Endodermal cell (in vitro differentiated cells): Measurements from ENCODE around the gene KRTAP12-4. TPM values are rescaled to one million over a fixed set of nuclear protein-coding genes. Genes with fewer than 3 reads are reported as not detected.

Source experiments
- DNase-seq: peaks from one replicate; pipeline ENCODE4 v3.0.0-alpha.2; 2017
- H3K27ac ChIP-seq: 2 replicates; pipeline ENCODE4 v1.5.1; 2013; ENCODE audit warnings: mild to moderate bottlenecking, low read depth, low read length, moderate library complexity
- H3K27me3 ChIP-seq: 2 replicates; pipeline ENCODE4 v1.6.1; 2013; ENCODE audit warnings: mild to moderate bottlenecking, low read length, moderate library complexity; ENCODE audit not compliant: insufficient read depth, control insufficient read depth, poor library complexity, severe bottlenecking
- H3K36me3 ChIP-seq: 2 replicates; pipeline ENCODE4 v1.7.0; 2013; ENCODE audit warnings: mild to moderate bottlenecking, low read length, moderate library complexity; ENCODE audit not compliant: control insufficient read depth, insufficient read depth
- H3K4me1 ChIP-seq: one replicate; pipeline ENCODE4 v1.7.0; 2013; ENCODE audit warnings: low read length; ENCODE audit not compliant: control insufficient read depth, insufficient read depth
- H3K4me3 ChIP-seq: 2 replicates; pipeline ENCODE4 v1.5.1; 2013; ENCODE audit warnings: mild to moderate bottlenecking, low read length, moderate library complexity
- H3K9ac ChIP-seq: 2 replicates; pipeline ENCODE4 v1.6.1; 2013; ENCODE audit warnings: mild to moderate bottlenecking, low read length, moderate library complexity; ENCODE audit not compliant: poor library complexity, severe bottlenecking; ENCODE audit errors: extremely low read depth
- H3K9me3 ChIP-seq: 2 replicates; pipeline ENCODE4 v1.6.1; 2013; ENCODE audit warnings: mild to moderate bottlenecking, low read length, moderate library complexity; ENCODE audit not compliant: control insufficient read depth
- H3K27ac Mint-ChIP-seq: 2 replicates; pipeline ENCODE4 v1.8.0; 2020; ENCODE audit warnings: mixed read lengths
- H3K27me3 Mint-ChIP-seq: 2 replicates; pipeline ENCODE4 v1.8.0; 2021; ENCODE audit warnings: mild to moderate bottlenecking, mixed read lengths; ENCODE audit not compliant: insufficient read depth
- H3K36me3 Mint-ChIP-seq: 2 replicates; pipeline ENCODE4 v1.8.0; 2020; ENCODE audit warnings: low read depth, mixed read lengths
- H3K4me1 Mint-ChIP-seq: 2 replicates; pipeline ENCODE4 v1.8.0; 2020; ENCODE audit warnings: mixed read lengths
- H3K4me3 Mint-ChIP-seq: 2 replicates; pipeline ENCODE4 v1.8.0; 2020; ENCODE audit warnings: mild to moderate bottlenecking, moderate library complexity, mixed read lengths
- H3K9me3 Mint-ChIP-seq: 2 replicates; pipeline ENCODE4 v1.8.0; 2020; ENCODE audit warnings: mild to moderate bottlenecking, mixed read lengths
- WGBS, 2 experiments: methylation state at CpG; one replicate each; pipeline versions ENCODE4 v1.1.5 to v1.1.7; 2013; ENCODE audit warnings: missing lambda C conversion rate in 2 of 2, mixed read lengths in 1 of 2; ENCODE audit not compliant: insufficient coverage in 1 of 2, insufficient read length in 1 of 2; 5-methylcytosine and 5-hydroxymethylcytosine counted together
- total RNA-seq, 2 donors: library from RNA; stranded (reverse); fragmentation: NEBNext Ultra II Directional in 1 of 2; extraction: Animal tissue kit (Norgen Biotek cat#: 25700) in 1 of 2; gene quantifications; 2 replicates in 1 of 2; 3 replicates in 1 of 2; pipeline ENCODE4 v1.2.1, GENCODE V29; 2021
- TF ChIP-seq, protein P1 (sequence below): fragments of 200-600 bp; sonication (generic); conservative IDR thresholded peaks from 2 replicates; pipeline ENCODE4 v1.5.0; 2021; ENCODE audit warnings: antibody characterized with exemption, mild to moderate bottlenecking

Gene KRTAP12-4
- total RNA-seq, 2 donors from 2014 or later = not detected

DNA sequence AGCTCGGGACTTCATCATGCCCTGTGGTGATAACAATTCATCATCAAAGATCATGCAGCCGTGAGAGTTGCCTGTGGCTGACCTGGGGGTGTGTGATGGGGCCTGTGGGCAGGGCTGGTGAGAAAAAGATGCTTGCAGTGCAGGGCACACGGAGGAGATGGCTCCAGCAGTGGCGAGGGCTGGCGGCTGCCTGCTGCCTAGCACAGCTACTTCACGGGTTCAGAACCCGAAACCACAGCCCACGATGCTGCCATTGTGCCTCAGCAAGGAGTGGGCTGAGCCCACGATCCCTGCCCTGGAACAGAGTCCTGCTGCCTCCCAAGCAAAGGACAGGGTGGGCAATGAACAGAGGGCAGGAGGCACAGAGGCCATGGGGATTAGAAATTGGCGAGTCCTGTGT, 28.2 kb downstream of the KRTAP12-4 start:
- Mint-ChIP-seq H3K4me1 (no peaks in the 10 kb centered on the region), H3K27me3 (peaks cover 1% of the 10 kb centered on the region), H3K27ac (no peak overlapping the region), H3K4me3 (no peak overlapping the region), H3K9me3 (peaks cover 41% of the 10 kb centered on the region), H3K36me3 (no peaks in the 10 kb centered on the region)
- peaks cover 34% of the 10 kb centered on the region for H3K9me3 ChIP-seq
- TF ChIP-seq, protein P1, sequence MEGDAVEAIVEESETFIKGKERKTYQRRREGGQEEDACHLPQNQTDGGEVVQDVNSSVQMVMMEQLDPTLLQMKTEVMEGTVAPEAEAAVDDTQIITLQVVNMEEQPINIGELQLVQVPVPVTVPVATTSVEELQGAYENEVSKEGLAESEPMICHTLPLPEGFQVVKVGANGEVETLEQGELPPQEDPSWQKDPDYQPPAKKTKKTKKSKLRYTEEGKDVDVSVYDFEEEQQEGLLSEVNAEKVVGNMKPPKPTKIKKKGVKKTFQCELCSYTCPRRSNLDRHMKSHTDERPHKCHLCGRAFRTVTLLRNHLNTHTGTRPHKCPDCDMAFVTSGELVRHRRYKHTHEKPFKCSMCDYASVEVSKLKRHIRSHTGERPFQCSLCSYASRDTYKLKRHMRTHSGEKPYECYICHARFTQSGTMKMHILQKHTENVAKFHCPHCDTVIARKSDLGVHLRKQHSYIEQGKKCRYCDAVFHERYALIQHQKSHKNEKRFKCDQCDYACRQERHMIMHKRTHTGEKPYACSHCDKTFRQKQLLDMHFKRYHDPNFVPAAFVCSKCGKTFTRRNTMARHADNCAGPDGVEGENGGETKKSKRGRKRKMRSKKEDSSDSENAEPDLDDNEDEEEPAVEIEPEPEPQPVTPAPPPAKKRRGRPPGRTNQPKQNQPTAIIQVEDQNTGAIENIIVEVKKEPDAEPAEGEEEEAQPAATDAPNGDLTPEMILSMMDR = no peak
- no peak overlapping the region for H3K4me3 ChIP-seq
- no peak overlapping the region for H3K27ac ChIP-seq
- H3K36me3 ChIP-seq = no peaks in the 10 kb centered on the region
- no peaks in the 10 kb centered on the region for H3K4me1 ChIP-seq
- DNase-seq = peak; percentile 30
- no peaks in the 10 kb centered on the region for H3K27me3 ChIP-seq
- no peak overlapping the region for H3K9ac ChIP-seq
- WGBS, 2 experiments = 83 to 95% methylated on average over 9 to 10 of the region's 10 CpGs

DNA sequence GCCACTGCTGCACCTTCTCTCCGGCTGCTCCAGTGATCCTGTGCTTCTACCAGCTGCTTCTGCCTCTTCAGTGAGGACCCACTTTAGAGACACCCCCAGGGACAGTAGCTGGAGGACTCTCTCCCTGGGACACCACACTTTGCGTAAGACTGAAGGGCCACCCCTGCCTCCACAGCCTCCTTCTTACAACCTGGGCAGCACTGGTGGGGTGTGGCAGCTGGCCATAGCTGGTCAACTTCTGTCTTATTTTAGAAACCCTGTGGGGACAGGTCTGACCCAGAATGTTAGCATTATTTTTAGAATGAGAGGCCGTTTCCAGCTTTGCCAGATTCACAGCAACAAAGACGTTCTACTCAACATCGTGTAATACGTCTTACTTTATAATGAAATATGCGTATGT, 28.7 kb downstream of the KRTAP12-4 start:
- H3K4me1 Mint-ChIP-seq = no peaks in the 10 kb centered on the region
- no peaks in the 10 kb centered on the region for H3K36me3 Mint-ChIP-seq
- Histone ChIP-seq H3K27me3 (no peaks in the 10 kb centered on the region), H3K4me3 (no peak overlapping the region), H3K36me3 (no peaks in the 10 kb centered on the region), H3K4me1 (no peaks in the 10 kb centered on the region), H3K27ac (no peak overlapping the region), H3K9ac (no peak overlapping the region), H3K9me3 (peaks cover 36% of the 10 kb centered on the region)
- WGBS, 2 experiments = 93 to 96% methylated on average over 2 to 6 of the region's 7 CpGs
- TF ChIP-seq, protein P1 = no peak
- H3K4me3 Mint-ChIP-seq = no peak overlapping the region
- no peak overlapping the region for H3K27ac Mint-ChIP-seq
- DNase-seq = peak; percentile 18
- peaks cover 39% of the 10 kb centered on the region for H3K9me3 Mint-ChIP-seq
- peaks cover 1% of the 10 kb centered on the region for H3K27me3 Mint-ChIP-seq

DNA sequence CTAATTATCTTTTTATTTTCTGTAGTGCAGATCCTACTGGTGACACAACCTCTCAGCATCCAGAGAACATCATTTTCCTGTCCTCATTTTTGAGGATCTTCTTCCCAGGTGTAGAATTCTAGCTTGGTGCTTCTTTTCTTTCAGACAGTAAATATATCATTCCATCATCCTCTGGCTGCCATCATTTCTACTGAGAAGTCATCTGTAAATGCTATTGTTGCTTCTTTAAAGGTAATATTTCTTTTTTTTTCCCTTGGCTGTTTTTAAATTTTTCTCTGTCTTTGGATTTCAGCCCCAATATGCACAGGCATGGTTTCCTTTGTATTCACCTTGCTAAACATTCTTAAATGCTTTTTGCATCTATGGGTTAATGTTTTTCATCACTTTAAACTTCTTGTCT, 30.9 kb downstream of the KRTAP12-4 start:
- H3K4me1 Mint-ChIP-seq = no peaks in the 10 kb centered on the region

More for the DNA sequence above, 30.9 kb downstream of the KRTAP12-4 start:
- H3K9me3 Mint-ChIP-seq = peaks cover 58% of the 10 kb centered on the region
- H3K4me3 Mint-ChIP-seq = no peak overlapping the region
- no peak overlapping the region for H3K27ac Mint-ChIP-seq
- Histone ChIP-seq H3K9me3 (peaks cover 58% of the 10 kb centered on the region), H3K27ac (no peak overlapping the region), H3K9ac (no peak overlapping the region), H3K27me3 (no peaks in the 10 kb centered on the region), H3K4me3 (no peak overlapping the region), H3K4me1 (no peaks in the 10 kb centered on the region), H3K36me3 (no peaks in the 10 kb centered on the region)
- DNase-seq = no peak
- H3K27me3 Mint-ChIP-seq = peaks cover 1% of the 10 kb centered on the region
- TF ChIP-seq, protein P1 = no peak
- H3K36me3 Mint-ChIP-seq = no peaks in the 10 kb centered on the region
